Loucy (cell line): ENCODE measurements around the gene ZNRF3.

Experiments used
- H2AFZ ChIP-seq: fragments of 200-600 bp; sonication (generic); 2 replicates; pipeline ENCODE4 v1.6.0; 2016; ENCODE audit warnings: antibody characterized with exemption, mild to moderate bottlenecking, low read length, moderate library complexity
- H3F3A ChIP-seq: fragments of 200-600 bp; 2 replicates; pipeline ENCODE4 v1.6.0; 2016; ENCODE audit warnings: antibody characterized with exemption, low read depth, mild to moderate bottlenecking
- H3K27me3 ChIP-seq: fragments of 200-600 bp; sonication (generic); 2 replicates; pipeline ENCODE4 v1.6.1; 2014; ENCODE audit warnings: low read length, mild to moderate bottlenecking; ENCODE audit not compliant: insufficient read depth, poor library complexity, severe bottlenecking
- H3K36me3 ChIP-seq: fragments of 200-600 bp; sonication (generic); 2 replicates; pipeline ENCODE4 v1.6.1; 2016; ENCODE audit warnings: low read length; ENCODE audit not compliant: insufficient read depth
- H3K4me1 ChIP-seq: fragments of 200-600 bp; sonication (generic); 2 replicates; pipeline ENCODE4 v1.5.1; 2014; ENCODE audit warnings: low read length, mild to moderate bottlenecking; ENCODE audit not compliant: insufficient read depth, poor library complexity, severe bottlenecking
- H3K4me2 ChIP-seq: fragments of 200-600 bp; sonication (generic); 2 replicates; pipeline ENCODE4 v1.6.0; 2014; ENCODE audit warnings: antibody characterized with exemption, low read length, low read depth, mild to moderate bottlenecking; ENCODE audit not compliant: poor library complexity, severe bottlenecking
- H3K4me3 ChIP-seq: fragments of 200-600 bp; sonication (generic); 2 replicates; pipeline ENCODE4 v1.5.1; 2014; ENCODE audit warnings: low read length, mild to moderate bottlenecking, mixed read lengths; ENCODE audit not compliant: poor library complexity, severe bottlenecking
- H3K79me2 ChIP-seq: fragments of 200-600 bp; sonication (generic); 2 replicates; pipeline ENCODE4 v1.6.1; 2014; ENCODE audit warnings: low read length; ENCODE audit not compliant: insufficient read depth
- H3K9ac ChIP-seq: fragments of 200-600 bp; sonication (generic); 2 replicates; pipeline ENCODE4 v1.6.0; 2014; ENCODE audit warnings: mild to moderate bottlenecking, low read depth, low read length, moderate library complexity; ENCODE audit not compliant: poor library complexity, severe bottlenecking
- H3K9me2 ChIP-seq: fragments of 200-600 bp; sonication (generic); replicated peaks from 2 replicates; pipeline ENCODE4 v1.6.1; 2016; ENCODE audit warnings: low read depth, low read length, mixed read lengths
- H3K9me3 ChIP-seq: fragments of 200-600 bp; sonication (generic); 2 replicates; pipeline ENCODE4 v1.6.1; 2014; ENCODE audit warnings: mild to moderate bottlenecking, antibody characterized with exemption, low read length, low read depth; ENCODE audit not compliant: insufficient read depth
- H4K20me1 ChIP-seq: fragments of 200-600 bp; sonication (generic); 2 replicates; pipeline ENCODE4 v1.6.0; 2014; ENCODE audit warnings: antibody characterized with exemption, low read length, mild to moderate bottlenecking; ENCODE audit not compliant: insufficient read depth, poor library complexity, severe bottlenecking
- CTCF ChIP-seq: fragments of 200-600 bp; sonication (generic); conservative IDR thresholded peaks from 2 replicates; pipeline ENCODE4 v1.5.1; 2014; ENCODE audit warnings: mild to moderate bottlenecking, antibody characterized with exemption, low read length
- EZH2phosphoT487 ChIP-seq: fragments of 200-600 bp; IDR thresholded peaks from 2 replicates; pipeline ENCODE4 v1.6.1; 2018; ENCODE audit warnings: antibody characterized with exemption, mild to moderate bottlenecking, moderate library complexity, borderline replicate concordance

ZNRF3 gene

GRCh38 chr22:28983788-28984441 is 100.5 kb downstream of the ZNRF3 start:
- Histone ChIP-seq H3K4me3 (no peak overlapping the region), H3K4me1 (peaks cover 16% of the 10 kb centered on the region), H3F3A (no peaks in the 10 kb centered on the region), H3K9me2 (no peaks in the 10 kb centered on the region), H3K9me3 (no peaks in the 10 kb centered on the region), H4K20me1 (no peaks in the 10 kb centered on the region), H3K9ac (peak overlapping the region; percentile 25), H2AFZ (no peak overlapping the region), H3K4me2 (no peak overlapping the region), H3K36me3 (peaks cover 18% of the 10 kb centered on the region; the same call in 1 of the 2 replicates), H3K27me3 (no peaks in the 10 kb centered on the region), H3K79me2 (peaks cover 6% of the 10 kb centered on the region; the same call in 1 of the 2 replicates)
- TF ChIP-seq CTCF: no peak

- no peak overlapping the region for H3K4me3 ChIP-seq
- no peaks in the 10 kb centered on the region for H3K9me2 ChIP-seq
- no peaks in the 10 kb centered on the region for H3K9me3 ChIP-seq
- no peak for TF ChIP-seq CTCF
- no peak for TF ChIP-seq EZH2phosphoT487
- H3K9ac ChIP-seq: no peak overlapping the region
- H3K4me2 ChIP-seq: no peak overlapping the region
- H3K4me1 ChIP-seq: peaks cover 22% of the 10 kb centered on the region
- no peaks in the 10 kb centered on the region for H3F3A ChIP-seq
- H3K36me3 ChIP-seq: peaks cover 20% of the 10 kb centered on the region; the same call in 1 of the 2 replicates
- peaks cover 1% of the 10 kb centered on the region; the same call in 1 of the 2 replicates for H3K79me2 ChIP-seq
- no peaks in the 10 kb centered on the region for H3K27me3 ChIP-seq
- no peaks in the 10 kb centered on the region for H4K20me1 ChIP-seq
- no peak overlapping the region for H2AFZ ChIP-seq
Measured at GRCh38 chr22:28984482-28985158, 101.2 kb downstream of the ZNRF3 start.

GRCh38 chr22:28985581-28986290 is 102.4 kb downstream of the ZNRF3 start:
- H3K4me2 ChIP-seq: no peak overlapping the region
- no peak for TF ChIP-seq EZH2phosphoT487
- TF ChIP-seq CTCF: no peak
- no peaks in the 10 kb centered on the region for H3K79me2 ChIP-seq
- H3K9me3 ChIP-seq: no peaks in the 10 kb centered on the region
- H3K9me2 ChIP-seq: no peaks in the 10 kb centered on the region
- peaks cover 24% of the 10 kb centered on the region for H3K4me1 ChIP-seq
- H3F3A ChIP-seq: no peaks in the 10 kb centered on the region
- no peaks in the 10 kb centered on the region for H3K27me3 ChIP-seq
- H4K20me1 ChIP-seq: no peaks in the 10 kb centered on the region
- no peak overlapping the region for H3K4me3 ChIP-seq
- no peak overlapping the region for H3K9ac ChIP-seq
- no peak overlapping the region for H2AFZ ChIP-seq
- H3K36me3 ChIP-seq: peaks cover 20% of the 10 kb centered on the region; the same call in 1 of the 2 replicates
